Right cardiac atrium (tissue), 5 donors: ENCODE results near the gene CASZ1. TPM values are rescaled to one million over a fixed set of nuclear protein-coding genes. Genes with fewer than 3 reads are reported as not detected.

ENCODE experiments used
- ATAC-seq, 2 donors: fragments of 200-7000 bp; cut with Tn5 transposase; one replicate each; pipeline versions ENCODE4 v1.8.0 to v1.9.1; 2020; ENCODE audit warnings: moderate library complexity in 2 of 2, mild to moderate bottlenecking in 1 of 2
- DNase-seq, 3 donors: peaks; one replicate each; pipeline ENCODE4 v3.0.0-alpha.2; 2020
- H3K27ac ChIP-seq: one replicate; pipeline ENCODE4 v1.5.1; 2013; ENCODE audit warnings: mild to moderate bottlenecking, low read length, control low read depth, moderate library complexity
- H3K27me3 ChIP-seq: one replicate; pipeline ENCODE4 v1.6.1; 2013; ENCODE audit not compliant: control insufficient read depth, insufficient read depth
- H3K4me1 ChIP-seq: one replicate; pipeline ENCODE4 v1.6.1; 2013; ENCODE audit warnings: low read length; ENCODE audit not compliant: control insufficient read depth, insufficient read depth
- H3K4me3 ChIP-seq: one replicate; pipeline ENCODE4 v1.5.1; 2013; ENCODE audit warnings: low read length, control low read depth
- H3K9me3 ChIP-seq: one replicate; pipeline ENCODE4 v1.6.1; 2013; ENCODE audit warnings: low read length; ENCODE audit not compliant: control insufficient read depth
- WGBS: extraction: QIAGEN DNeasy Blood & Tissue Kit; methylation state at CpG from one replicate; pipeline ENCODE4 v1.1.7; 2013; 5-methylcytosine and 5-hydroxymethylcytosine counted together
- intact Hi-C, 4 donors: fragments of 100-400 bp; cut with DNase I; formaldehyde crosslinking; loops; one replicate each; pipeline versions ENCODE4 v1.11.0 to v1.14.0; 2022 to 2023
- polyA plus RNA-seq: library from polyadenylated mRNA; stranded (reverse); fragments of 200-250 nt; gene quantifications from one replicate; pipeline ENCODE4 v1.2.3, GENCODE V29; 2013
- total RNA-seq, 4 donors: library from RNA; stranded (reverse); fragmentation: NEBNext Ultra II Directional; extraction: Animal tissue kit (Norgen Biotek cat#: 25700); gene quantifications; one replicate each; pipeline ENCODE4 v1.2.1, GENCODE V29; 2021
- donor health status: healthy with polysubstance abuse.
- donor health status: DM: no; HTN: yes; CAD: no.
- donor health status: DM: no; HTN: no; CAD: no.
- donor health status: DM: no; HTN: yes; CAD: no; lungs with severe emphysema.
- donor health status: DM: yes; HTN: yes; CAD: no.

CASZ1 gene
- total and polyA plus RNA-seq, 5 donors = 24.2 to 98.9 (median 54.5) TPM

DNA sequence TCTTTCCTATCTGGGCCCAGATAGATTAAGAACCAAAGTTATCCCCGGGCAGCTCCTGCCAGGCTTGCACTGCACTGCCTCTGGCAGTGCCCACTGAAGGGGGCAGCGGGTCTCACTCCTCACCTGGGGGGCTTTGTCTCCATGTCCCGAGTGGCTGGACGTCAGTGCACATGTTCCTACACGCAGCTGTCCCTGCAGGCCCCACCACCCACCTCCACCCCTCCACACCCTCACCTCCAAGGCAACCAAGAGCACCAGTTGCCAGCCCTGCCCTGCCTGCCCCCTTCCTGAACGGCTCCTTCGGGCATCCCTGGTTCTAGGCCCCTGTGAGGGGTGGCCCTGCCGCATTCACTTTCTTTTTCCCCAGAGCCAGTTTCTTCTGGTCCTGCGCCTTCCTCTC lies 174.5 kb downstream of the CASZ1 start:
- no peak for DNase-seq
- H3K27ac ChIP-seq = no peak overlapping the region
- no peaks in the 10 kb centered on the region for H3K27me3 ChIP-seq
- H3K9me3 ChIP-seq = no peaks in the 10 kb centered on the region
- H3K4me3 ChIP-seq = no peak overlapping the region
- 88% methylated on average over 9 of the region's 9 CpGs for WGBS
- H3K4me1 ChIP-seq = no peaks in the 10 kb centered on the region
- no peak for ATAC-seq
- intact Hi-C loops = no loop called here

DNA sequence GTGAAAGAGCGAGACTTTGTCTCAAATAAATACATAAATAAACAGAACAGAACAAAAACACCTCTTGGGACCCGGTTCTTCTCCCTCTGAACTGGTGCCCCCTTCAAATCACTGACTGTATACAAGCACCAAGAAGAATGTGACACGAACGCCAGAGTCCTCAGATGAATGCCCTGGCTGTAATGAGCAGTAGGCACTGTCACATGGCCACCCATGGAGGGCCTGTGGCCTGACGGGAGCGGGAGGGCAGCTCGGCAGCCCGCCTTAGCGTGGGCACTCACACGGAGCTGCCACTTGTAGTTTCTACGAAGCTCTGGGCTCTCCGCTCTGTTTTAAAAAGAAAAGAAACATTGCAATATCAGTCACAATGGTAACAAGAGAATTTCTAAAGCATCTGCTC lies 175.7 kb downstream of the CASZ1 start:
- intact Hi-C loops = no loop called here
- Histone ChIP-seq H3K9me3 (no peaks in the 10 kb centered on the region), H3K4me3 (no peak overlapping the region), H3K27ac (no peak overlapping the region), H3K4me1 (no peaks in the 10 kb centered on the region), H3K27me3 (no peaks in the 10 kb centered on the region)
- WGBS = 89% methylated on average over 12 of the region's 12 CpGs
- no peak for DNase-seq
- no peak for ATAC-seq

DNA sequence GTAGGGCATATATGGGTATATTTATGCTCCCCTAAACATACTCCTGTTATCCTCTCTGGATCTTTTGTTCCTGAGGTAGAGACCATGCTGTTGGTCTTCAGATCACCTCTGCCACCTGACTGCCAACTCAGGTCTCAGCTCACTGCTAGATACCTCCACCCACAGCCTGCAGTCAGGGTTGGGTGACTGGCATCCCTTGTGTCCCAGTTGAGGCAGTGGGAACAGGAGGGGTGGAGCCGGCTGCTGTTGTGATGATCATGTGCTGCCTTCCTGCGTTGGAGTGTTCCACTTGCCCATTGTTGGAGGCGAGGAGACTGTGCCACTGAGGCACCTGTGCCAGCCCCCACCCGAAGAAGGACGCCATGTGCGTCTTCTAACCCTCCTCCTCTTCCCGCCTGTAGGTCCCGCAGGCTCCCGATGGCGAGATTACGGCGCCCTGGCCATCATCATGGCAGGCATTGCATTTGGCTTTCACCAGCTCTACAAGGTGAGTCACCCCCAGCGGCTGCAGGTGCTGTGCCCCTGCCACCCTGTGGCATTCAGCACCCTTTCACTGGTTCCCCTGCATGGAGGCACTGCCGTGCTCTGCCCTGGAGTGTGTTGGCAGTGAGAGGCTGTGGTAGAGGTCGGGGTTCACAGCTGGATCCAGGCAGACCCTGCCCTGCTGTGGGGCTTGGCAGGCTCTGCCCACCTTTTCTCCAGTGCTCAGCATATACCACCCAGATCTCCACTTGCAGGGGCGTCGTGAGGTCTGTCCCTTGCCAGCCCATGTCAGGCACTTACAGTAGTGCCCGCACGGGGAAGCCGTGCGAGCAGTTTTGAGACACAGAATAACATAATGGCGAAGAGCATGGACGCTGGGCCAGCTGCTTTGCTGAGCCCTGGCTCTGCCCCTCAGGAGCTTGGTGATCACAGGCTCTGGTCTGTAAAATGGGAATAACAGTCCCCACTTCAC lies 178.2 kb downstream of the CASZ1 start:
- no peak overlapping the region for H3K4me3 ChIP-seq
- H3K9me3 ChIP-seq = no peaks in the 10 kb centered on the region
- H3K4me1 ChIP-seq = no peaks in the 10 kb centered on the region
- no peak overlapping the region for H3K27ac ChIP-seq
- WGBS = 96% methylated on average over 23 of the region's 23 CpGs
- ATAC-seq (no peak), DNase-seq (no peak)
- no peaks in the 10 kb centered on the region for H3K27me3 ChIP-seq
- intact Hi-C loops = no loop called here

DNA sequence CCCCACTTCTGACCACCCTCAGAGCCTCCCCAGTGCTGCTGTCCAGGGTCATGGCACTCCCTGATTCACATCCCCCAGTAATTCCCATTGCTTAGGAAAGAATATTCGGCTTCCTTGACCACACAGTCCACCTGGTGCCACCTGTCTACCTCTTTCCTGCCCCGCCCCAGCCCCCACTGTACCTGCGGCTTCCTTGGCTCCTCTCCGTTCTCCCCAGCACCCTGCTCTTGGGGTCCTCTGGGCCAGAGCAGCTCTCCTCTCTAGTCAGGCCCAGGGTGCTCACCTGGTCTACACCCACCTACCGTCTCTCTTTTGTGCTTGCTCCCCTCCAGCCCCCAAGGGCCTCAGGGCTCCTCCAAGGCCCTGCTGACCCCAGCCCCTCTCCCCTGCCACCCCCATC lies 179.1 kb downstream of the CASZ1 start:
- DNase-seq = no peak
- Histone ChIP-seq H3K27me3 (no peaks in the 10 kb centered on the region), H3K4me3 (no peak overlapping the region), H3K4me1 (no peaks in the 10 kb centered on the region), H3K27ac (no peak overlapping the region), H3K9me3 (no peaks in the 10 kb centered on the region)
- ATAC-seq = no peak
- 94% methylated on average over 5 of the region's 5 CpGs for WGBS
- intact Hi-C loops = no loop called here

DNA sequence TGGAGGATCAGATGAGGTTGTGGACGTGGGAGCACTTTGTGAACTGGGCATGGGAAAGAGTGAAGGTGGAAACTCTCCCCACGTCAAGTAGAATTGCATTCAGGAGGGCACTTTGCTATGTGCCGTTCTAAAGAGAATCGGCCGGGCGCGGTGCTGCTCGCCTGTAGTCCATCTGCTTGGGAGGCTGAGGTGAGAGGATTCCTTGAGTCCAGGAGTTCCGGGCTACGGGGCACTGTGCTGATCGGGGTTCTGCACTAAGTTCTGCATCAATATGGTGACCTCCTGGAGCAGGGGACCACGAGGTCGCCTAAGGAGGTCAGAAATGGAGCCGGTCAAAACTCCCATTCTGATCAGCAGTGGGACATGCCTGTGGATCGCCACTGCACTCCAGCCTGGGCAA lies 179.8 kb downstream of the CASZ1 start:
- Histone ChIP-seq H3K27ac (no peak overlapping the region), H3K9me3 (no peaks in the 10 kb centered on the region), H3K4me3 (no peak overlapping the region), H3K4me1 (no peaks in the 10 kb centered on the region), H3K27me3 (no peaks in the 10 kb centered on the region)
- whole genome bisulfite sequencing = 95% methylated on average over 15 of the region's 15 CpGs
- no peak for ATAC-seq
- intact Hi-C loops = no loop called here
- no peak for DNase-seq

DNA sequence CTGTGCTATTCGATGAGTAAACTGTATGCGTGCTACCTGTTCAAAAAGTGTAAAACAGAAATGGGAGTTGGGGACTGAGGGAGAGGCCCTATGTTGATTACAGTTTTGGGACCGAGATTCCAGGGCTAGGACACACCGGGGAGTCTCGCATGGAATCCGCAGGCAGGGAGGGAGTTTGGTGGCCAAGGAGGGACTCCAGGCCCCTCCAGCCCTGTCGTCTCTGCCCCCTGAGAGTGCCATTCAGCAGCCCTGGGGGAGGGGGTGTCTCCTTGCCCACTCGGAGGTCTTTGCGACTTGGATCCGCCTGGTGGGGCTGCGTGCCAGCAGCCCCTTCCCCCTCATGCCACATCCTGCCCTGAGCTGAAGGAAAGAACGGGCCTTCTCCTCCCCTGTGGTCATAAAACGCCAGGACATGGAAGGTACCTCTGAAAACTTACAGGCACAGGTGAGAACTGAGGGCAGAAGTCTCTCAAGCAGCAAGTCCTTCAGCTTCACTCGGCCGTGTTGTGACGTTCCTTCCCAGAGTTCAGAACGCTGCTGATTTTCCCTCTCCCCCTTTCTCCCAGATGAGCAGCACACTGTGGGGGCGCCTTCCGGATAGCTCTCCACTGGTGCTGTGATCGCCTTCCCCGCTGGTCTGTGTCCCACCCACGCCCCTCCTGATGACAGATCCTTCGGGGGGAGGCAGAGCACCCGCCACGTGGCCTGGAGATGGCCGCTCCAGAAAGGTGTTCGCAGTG lies 180.3 kb downstream of the CASZ1 start:
- no peaks in the 10 kb centered on the region for H3K4me1 ChIP-seq
- ATAC-seq (no peak), DNase-seq (no peak)
- no peaks in the 10 kb centered on the region for H3K27me3 ChIP-seq
- WGBS = 87% methylated on average over 27 of the region's 27 CpGs
- H3K9me3 ChIP-seq = no peaks in the 10 kb centered on the region
- no peak overlapping the region for H3K27ac ChIP-seq
- intact Hi-C loops = no loop called here
- no peak overlapping the region for H3K4me3 ChIP-seq

DNA sequence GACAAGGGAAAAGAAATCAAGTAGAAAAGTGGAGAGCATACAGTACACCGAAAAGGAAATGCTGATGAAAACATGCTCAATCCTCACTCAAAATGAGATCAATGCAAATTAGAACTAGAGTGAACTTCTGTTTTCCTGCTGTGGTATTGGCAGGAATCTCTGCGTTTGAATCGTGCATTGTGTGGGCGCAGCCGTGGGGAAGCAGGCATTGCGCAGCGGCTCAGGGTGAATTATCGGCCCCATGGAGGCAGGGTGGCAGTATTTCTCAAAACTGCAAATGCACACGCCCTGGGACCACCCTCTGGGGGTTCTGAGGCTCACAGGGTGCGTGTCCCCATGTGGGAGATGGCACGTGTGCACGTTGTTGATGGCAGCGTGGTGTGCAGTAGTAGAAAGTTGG lies 181.1 kb downstream of the CASZ1 start:
- DNase-seq (no peak), ATAC-seq (no peak)
- no peak overlapping the region for H3K27ac ChIP-seq
- WGBS = 87% methylated on average over 13 of the region's 13 CpGs
- H3K9me3 ChIP-seq = no peaks in the 10 kb centered on the region
- H3K4me1 ChIP-seq = no peaks in the 10 kb centered on the region
- H3K27me3 ChIP-seq = no peaks in the 10 kb centered on the region
- intact Hi-C loops = no loop called here
- no peak overlapping the region for H3K4me3 ChIP-seq

DNA sequence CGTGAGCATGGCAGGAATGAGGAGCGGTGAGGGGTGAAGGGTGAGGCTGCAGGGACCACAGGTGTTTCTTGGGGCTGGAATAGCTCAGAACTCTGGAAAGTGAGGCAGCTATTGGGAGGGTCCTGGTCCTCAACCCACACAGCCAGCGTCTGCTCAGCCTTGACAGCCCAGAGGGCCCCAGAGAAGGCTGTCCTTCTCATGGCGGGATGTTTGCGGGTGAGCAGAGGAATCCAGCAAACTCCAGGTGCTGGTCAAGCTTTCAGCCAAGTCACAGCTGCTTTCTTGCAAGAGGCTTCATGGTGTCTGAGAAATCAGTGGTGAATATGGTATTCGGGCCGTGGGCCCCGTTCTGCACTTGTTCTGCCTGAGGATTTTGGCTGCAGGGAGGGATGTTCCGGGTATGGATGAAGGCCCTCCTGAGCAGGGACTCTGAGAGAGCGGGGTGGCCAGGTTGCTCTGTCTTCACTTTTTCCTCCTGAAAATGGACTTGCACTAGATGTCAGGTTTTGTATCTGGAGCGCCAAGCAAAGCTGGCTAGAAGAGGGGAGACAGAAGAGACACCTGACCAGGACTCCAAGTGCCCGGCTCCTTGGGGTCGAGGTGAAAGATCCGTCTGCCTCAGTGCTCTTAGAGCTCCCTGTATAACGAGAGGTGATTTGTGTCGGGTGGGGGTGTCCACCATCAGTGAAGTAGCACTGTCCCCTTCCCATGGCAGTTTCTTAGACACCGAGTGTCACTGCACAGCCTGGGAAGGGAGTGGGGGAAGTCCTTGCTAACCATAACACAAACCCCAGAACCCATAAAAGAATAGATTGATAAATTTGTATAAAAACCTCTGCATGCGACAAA lies 181.8 kb downstream of the CASZ1 start:
- Histone ChIP-seq H3K4me3 (no peak overlapping the region), H3K9me3 (no peaks in the 10 kb centered on the region), H3K27me3 (no peaks in the 10 kb centered on the region), H3K4me1 (no peaks in the 10 kb centered on the region), H3K27ac (no peak overlapping the region)
- no peak for ATAC-seq
- DNase-seq = no peak
- 93% methylated on average over 18 of the region's 18 CpGs for WGBS
- intact Hi-C loops = loop anchor here in 1 of 4 donors (5.0 kb wide), 1 partner anchor 77 kb away; no protein-coding TSS in a partner anchor

DNA sequence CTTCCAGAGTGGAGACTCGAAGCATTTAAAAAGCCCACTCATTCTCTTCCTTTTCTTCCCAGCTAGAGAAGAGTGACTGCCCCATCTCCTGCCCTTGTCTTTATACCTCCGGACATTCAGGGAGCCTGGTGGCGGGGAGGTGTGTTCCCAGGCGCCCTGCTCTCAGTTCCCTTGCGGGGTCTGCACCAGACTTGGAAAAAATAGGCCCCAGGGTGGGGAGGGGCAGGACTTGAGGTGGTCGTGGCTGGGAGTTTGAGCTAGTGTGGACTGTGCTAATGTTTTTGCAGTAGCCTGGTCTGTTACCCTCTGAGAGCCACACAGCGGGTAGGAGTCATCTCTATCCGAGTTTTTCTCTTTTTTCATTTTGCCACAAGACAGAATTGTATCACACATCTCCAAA lies 182.6 kb downstream of the CASZ1 start:
- intact Hi-C loops = loop anchor here in 1 of 4 donors (5.0 kb wide), 1 partner anchor 77 kb away; no protein-coding TSS in a partner anchor
- DNase-seq (no peak), ATAC-seq (no peak)
- no peaks in the 10 kb centered on the region for H3K4me1 ChIP-seq
- H3K4me3 ChIP-seq = no peak overlapping the region
- no peaks in the 10 kb centered on the region for H3K9me3 ChIP-seq
- WGBS = 94% methylated on average over 8 of the region's 8 CpGs
- H3K27ac ChIP-seq = no peak overlapping the region
- no peaks in the 10 kb centered on the region for H3K27me3 ChIP-seq

DNA sequence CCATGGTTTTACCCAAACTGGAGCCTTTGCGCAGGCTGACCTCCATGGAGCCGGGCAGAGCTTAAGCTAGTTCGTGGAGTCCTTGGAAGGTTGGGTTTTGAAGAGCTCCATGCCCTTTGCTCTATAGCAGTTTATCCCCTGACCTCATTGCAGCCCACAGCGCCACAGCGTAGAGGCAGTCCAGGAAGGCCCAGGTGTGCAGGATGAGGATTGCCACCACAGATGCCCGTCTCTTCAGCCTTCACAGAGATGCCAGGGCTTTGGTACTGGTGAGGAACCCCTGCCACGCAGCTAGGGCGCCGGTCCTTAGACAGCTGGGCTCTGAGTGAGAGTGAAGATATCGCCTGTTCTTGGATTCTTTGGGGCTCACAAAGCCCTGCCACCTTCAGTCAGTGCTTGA lies 183.1 kb downstream of the CASZ1 start:
- Histone ChIP-seq H3K4me3 (no peak overlapping the region), H3K4me1 (no peaks in the 10 kb centered on the region), H3K27ac (peak overlapping the region; percentile 10), H3K9me3 (no peaks in the 10 kb centered on the region), H3K27me3 (no peaks in the 10 kb centered on the region)
- no peak for DNase-seq
- WGBS = 99% methylated on average over 10 of the region's 10 CpGs
- intact Hi-C loops = loop anchor here in 1 of 4 donors (5.0 kb wide), 1 partner anchor 76 kb away; no protein-coding TSS in a partner anchor
- no peak for ATAC-seq
